Epithelial cell of esophagus (primary cell): Measurements from ENCODE around the gene ZNF536.

Experiments
- DNase-seq: peaks from one replicate; pipeline ENCODE4 v3.0.0; 2010; ENCODE audit warnings: low read depth
- H3K4me3 ChIP-seq: 2 replicates; pipeline ENCODE4 v1.5.1; 2011; ENCODE audit warnings: mild to moderate bottlenecking, low read length, control low read depth
- TF ChIP-seq, protein P1 (sequence below): IDR thresholded peaks from 2 replicates; pipeline ENCODE4 v1.5.1; 2011; ENCODE audit warnings: low read depth, mild to moderate bottlenecking, low read length, control low read depth, inconsistent platforms; ENCODE audit not compliant: insufficient read depth; ENCODE audit errors: missing control alignments

The ZNF536 gene

GRCh38 chr19:30362156-30362754, 9.9 kb upstream of the ZNF536 start:
- TF ChIP-seq, protein P1, sequence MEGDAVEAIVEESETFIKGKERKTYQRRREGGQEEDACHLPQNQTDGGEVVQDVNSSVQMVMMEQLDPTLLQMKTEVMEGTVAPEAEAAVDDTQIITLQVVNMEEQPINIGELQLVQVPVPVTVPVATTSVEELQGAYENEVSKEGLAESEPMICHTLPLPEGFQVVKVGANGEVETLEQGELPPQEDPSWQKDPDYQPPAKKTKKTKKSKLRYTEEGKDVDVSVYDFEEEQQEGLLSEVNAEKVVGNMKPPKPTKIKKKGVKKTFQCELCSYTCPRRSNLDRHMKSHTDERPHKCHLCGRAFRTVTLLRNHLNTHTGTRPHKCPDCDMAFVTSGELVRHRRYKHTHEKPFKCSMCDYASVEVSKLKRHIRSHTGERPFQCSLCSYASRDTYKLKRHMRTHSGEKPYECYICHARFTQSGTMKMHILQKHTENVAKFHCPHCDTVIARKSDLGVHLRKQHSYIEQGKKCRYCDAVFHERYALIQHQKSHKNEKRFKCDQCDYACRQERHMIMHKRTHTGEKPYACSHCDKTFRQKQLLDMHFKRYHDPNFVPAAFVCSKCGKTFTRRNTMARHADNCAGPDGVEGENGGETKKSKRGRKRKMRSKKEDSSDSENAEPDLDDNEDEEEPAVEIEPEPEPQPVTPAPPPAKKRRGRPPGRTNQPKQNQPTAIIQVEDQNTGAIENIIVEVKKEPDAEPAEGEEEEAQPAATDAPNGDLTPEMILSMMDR = no peak

DNA sequence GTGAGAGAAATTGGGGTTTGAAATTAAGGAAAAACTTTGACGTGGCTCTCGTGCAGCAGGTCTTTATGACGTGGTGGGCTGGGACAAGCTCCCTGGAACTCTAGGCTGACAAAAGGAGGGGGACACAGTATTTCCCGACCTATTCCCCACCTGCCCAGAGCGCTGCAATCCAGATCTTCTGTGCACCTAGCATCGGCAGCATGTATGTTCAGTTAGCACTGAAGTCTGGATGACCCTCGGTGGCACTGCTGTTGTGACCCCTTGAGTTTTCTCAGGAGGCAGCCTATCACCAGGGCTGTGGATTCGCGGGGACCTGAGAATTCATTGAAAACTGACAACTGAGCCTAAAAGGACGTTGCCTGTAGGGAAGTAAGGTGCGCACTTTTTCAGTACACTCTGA, 9.1 kb upstream of the ZNF536 start:
- no peak overlapping the region for H3K4me3 ChIP-seq
- TF ChIP-seq, protein P1 = no peak
- no peak for DNase-seq

More at GRCh38 chr19:30362156-30362754, 9.9 kb upstream of the ZNF536 start:
- DNase-seq = no peak
- H3K4me3 ChIP-seq = no peak overlapping the region

DNA sequence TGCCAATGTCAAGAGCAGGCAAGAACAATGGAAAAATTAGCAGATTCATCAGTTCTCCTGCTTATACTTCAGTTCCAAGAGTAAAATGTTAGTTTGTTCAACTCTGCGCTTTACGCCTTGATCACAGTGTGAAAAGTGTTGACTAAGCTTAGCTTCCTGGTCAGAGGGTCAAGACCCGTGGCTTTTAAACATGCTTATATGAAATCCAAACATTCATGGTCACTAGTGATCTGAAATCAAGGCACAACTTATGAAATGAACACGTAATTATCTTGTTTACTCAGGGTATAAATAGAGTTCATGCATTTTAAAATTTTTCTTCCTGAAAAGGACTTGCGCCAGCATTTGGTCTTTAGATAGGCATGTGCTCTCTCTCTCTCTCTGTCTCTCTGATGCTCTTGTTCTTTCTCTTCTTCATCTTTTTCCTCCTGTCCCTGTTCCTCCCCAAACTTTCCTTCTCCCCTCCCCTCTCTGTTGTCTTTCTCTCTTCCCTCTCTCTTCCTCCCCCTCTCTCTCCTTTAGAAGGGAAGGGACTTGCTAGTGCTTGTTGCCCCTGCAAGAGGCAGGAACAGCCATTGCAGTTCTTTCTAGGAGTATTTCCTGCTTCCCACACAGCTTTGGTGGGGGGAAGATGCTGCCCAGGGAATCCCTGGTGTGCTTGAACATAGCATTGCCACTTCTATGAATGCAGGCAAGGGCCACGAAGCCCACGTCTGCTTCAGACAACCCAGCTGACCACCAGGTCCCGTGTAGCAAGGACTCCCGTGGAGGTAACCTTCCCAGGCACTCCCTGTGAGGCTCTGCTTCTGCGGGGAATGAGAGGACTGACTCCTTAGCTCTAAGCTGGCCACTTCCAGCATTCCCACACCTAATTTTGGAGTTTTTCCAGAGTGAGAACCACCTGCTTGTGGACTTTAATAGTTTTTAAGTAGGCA, 7.1 kb upstream of the ZNF536 start:
- no peak for DNase-seq
- TF ChIP-seq, protein P1 = no peak

DNA sequence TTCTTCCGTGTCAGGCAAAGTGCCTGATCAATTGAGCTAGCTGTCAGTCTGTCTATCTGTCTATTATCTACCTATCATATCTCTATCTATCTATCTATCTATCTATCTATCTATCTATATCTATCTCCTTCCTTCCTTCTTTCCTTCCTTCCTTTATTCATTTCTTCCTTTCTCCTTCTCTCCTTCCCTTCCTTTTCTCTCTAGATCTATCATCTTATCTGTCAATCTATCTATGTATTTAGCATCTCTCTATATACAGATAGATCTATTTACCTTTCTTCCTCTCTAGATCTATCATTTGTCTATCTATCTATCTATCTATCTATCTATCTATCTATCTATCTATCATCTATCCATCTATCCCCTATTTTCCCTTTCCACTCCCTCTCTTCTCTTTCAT, 5.9 kb upstream of the ZNF536 start:
- H3K4me3 ChIP-seq = no peak overlapping the region
- TF ChIP-seq, protein P1 = no peak
- no peak for DNase-seq

More for the DNA sequence above, 7.1 kb upstream of the ZNF536 start:
- H3K4me3 ChIP-seq = no peak overlapping the region

GRCh38 chr19:30367006-30367405, 5.2 kb upstream of the ZNF536 start:
- H3K4me3 ChIP-seq = no peak overlapping the region
- no peak for DNase-seq
- TF ChIP-seq, protein P1 = no peak

DNA sequence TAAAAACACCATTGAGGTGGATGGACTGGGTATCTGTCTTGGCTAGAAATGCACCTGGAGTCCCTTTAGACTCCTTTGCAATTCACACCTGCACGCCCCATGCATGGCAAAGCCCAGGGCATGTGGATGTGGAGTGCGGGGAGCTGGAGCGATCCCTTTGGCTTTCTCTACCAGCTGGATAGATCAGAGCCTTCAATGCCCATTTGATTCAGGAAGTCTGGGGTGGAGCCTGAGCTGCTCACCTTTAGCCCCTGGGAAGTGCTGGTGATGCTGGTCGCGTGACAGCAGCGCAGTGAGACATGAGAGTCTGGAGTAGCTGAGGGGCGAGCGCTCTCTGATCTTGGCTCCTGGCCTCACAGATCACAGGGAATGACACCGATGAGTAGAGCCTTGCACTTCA, 4.8 kb upstream of the ZNF536 start:
- TF ChIP-seq, protein P1 = no peak

More for the DNA sequence above, 4.8 kb upstream of the ZNF536 start:
- no peak for DNase-seq
- no peak overlapping the region for H3K4me3 ChIP-seq
